HG03558 (cell line): ENCODE data around the gene RBFOX1.

Experiments
- ATAC-seq: cut with Tn5 transposase; IDR thresholded peaks from one replicate; pipeline ENCODE4 v1.9.1; 2021; ENCODE audit warnings: moderate number of reproducible peaks; ENCODE audit not compliant: unreplicated experiment; ENCODE audit errors: extremely low read depth

RBFOX1 gene

DNA sequence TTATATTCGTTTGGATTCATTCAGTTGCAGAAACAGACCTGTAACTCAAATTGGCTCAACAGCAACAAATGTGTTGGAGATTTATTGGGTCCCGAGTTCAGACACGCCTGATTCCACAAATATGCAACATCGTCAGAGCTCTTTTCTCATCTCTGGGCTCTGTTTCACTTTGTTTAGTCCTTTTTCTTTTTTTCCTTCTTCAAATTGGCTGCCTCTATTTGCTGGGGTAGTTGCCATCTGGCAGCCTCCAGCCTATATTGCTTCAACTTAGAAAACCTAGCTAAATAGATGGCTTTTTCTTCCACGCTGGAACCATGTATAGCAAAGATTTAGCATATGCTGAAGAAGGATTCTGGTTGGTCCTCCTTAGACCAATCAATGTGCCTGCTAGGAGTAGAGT lies 398.5 kb downstream of the RBFOX1 start:
- no peak for ATAC-seq

DNA sequence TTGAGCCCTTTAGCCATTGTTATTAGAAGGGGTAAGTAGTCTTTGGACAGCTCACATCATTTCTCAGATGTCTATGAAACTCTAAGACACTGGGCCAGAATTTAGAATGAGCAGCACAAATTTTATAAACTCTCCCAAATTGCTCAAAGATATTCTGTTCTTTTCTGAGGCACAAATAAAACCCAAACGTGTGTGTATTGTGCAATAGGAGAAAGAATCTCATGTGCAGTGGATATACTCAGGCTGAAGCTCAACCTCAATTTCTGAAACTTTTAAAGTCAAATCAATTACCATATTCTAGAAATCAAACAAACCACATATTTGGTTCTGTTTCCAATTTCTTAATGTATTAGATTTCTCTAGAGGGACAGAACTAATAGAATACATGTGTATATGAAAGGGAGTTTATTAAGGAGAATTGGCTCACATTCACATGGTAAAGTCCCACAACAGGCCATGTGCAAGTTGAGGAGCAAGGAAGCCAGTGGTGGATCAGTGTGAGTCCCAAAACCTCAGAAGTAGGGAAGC lies 403.6 kb downstream of the RBFOX1 start:
- no peak for ATAC-seq

GRCh38 chr16:7742626-7743025 lies 410.0 kb downstream of the RBFOX1 start:
- ATAC-seq = no peak

GRCh38 chr16:7744546-7745264 lies 412.1 kb downstream of the RBFOX1 start:
- no peak for ATAC-seq

DNA sequence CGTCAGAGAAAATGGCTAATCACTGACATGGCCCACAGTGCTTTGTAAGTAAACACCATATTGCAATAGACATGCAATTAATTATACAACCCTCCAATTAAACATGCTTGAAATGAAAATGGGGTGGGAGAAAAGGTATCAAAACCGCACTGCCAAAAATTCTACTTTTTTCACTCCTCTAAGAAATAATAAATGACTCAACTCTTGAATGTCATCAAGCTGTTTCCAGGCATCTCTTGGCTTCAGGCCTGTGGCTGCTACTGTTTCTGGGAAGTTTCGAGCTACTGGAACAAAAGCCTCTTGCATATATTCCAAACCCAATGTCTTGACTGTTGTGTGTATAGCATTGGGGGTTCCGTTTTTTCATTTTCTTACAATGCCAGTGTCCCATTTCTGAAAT lies 412.6 kb downstream of the RBFOX1 start:
- no peak for ATAC-seq

DNA sequence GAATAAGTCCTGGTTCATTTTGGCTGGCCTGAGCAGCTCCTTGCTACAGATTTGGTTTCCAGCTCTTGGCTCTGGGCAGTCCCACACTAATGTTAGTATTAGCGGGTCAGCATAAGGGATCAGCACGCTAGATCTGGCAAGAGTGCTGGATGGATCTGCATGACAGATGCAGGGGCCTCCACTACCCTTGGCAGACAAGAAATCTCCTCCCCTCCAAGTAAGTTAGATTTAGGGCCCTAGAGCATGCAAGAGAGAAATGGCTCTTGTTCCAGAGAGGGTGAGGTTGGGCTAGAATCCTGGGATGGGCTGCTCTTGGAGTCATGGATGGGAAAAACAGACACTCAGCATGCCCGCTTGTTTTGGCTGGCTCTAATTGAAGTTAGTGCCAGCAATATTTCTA lies 414.3 kb downstream of the RBFOX1 start:
- ATAC-seq = no peak

DNA sequence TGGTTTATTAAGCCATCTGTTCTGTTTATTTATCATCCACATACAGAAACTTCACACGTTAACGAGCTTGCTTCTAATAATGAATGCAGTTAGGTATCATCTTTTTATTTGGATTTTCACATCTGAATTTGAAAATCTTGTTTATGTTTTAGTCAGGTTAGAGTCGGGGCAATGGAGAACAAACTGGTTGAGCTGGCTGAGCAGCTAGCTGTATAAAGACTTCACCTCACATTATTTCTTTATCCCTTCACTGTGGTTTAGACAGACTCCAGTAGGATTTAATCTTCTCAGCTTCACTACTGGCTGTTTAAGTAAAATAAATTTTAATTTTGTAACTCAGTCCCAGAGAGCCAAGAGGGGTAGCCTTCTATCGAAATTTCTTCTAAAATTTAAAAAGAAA lies 415.9 kb downstream of the RBFOX1 start:
- no peak for ATAC-seq

DNA sequence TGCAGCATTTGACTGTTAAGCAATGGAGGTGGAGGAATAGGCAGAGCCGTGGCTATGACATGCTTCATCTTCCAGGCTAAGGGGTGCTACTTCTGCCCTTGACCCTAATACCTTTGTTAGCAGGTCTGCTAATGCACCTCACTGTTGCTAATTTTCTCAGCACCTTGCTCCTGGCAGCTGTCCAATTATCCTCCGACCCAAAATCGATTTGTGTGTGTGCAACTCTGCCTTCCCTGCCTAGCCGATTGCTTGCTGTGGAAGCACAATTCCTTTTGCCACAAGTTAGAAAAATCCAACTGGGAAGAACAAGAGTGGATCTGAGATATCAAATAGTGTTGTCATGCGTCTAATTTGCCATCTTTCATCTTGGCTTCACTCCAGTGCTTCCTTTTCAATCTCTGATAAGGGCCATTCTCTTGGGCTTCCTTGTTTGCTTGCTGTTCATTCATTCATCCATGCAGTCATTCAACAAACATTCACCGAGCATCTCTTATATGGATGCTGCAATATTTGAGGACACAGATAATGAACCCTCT lies 422.8 kb downstream of the RBFOX1 start:
- ATAC-seq = no peak
